Hematopoietic multipotent progenitor cell treated with erythropoietin and hydrocortisone succinate and interleukin-3 and kit ligand, for 4 days (in vitro differentiated cells): Measurements from ENCODE around the gene CRELD2.

ENCODE experiments used
- DNase-seq: peaks from one replicate; pipeline ENCODE4 v3.0.0-alpha.2; 2015

CRELD2 gene

DNA sequence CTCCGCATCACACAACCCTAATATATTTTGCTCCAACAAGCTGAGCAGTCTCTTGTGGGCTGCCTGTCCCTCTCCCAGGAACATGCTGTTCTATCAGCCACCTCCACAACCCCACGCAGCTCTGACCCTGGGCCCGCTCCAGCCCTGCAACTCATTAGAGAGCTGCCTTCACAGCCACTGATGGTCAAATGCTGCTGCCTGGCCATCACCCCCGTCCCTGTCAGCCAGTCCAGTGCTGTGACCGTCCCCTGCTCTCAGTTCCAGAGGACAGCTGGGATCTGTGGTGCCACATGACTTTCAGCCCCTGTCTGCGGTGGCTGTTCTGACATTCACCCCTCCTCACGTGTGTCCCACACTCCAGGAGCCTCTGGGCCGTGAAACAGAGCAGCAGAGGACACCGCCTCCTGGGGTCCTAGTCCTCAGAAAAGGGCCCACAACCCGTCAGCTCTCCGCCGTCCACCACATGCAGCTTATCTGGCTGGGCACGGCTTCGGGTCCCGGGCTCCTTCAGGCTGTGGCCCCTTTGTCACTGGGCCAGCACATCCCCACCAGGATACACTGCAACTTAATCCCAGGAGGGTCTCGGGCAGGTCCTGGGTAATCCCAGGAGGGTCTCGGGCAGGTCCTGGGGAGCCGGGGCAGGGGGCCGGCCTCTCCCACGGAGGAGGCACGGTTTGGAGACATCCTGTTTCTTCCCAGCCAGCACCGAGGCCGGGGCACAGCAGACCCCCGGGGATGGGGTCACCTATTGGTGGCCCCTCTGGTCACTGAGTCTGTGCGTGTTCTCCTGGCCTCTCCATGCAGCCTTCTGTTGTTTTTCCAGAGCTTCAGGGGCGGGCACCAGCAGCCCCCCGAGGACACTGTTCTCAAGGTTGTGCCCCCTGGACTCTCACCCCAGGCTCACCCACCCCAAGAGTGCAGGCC lies 15.1 kb downstream of the CRELD2 start:
- DNase-seq: no peak

DNA sequence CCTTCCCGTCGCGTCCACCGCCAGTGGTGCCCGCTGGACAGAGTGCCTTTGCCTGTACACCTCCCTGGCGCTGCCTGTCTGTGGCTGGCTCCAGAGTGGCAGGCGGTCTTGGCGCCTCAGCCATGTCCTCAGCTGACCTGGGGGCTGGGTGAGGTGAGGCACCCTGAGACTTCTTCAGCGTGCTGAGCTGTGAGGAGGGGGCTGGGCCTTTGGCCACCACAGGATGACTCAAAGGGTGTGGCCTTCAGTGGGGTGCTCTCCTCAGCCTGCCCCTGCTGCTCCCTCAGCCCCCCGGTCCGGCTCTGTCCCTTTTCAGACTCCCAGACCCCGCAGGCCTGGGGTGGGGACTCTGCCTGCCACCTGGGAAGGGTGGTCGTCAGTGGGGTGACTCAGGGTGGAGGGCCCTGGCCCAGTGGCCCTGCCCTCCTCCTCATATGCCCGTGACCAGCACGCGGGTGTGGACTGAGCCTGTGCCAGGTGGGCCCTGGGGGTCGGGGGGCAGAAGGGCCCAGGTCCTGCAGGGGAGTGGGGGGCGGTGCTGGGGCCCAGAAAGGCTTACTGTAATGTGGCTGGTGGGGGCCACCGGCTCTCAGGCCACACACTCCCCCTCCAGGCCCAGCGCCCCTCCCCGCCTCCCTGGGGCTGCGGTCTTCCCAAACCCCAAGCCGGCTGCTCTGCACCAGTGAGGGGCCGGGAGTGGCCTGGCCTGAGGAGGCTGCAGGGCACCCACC lies 15.9 kb downstream of the CRELD2 start:
- DNase-seq: peak; percentile 76

DNA sequence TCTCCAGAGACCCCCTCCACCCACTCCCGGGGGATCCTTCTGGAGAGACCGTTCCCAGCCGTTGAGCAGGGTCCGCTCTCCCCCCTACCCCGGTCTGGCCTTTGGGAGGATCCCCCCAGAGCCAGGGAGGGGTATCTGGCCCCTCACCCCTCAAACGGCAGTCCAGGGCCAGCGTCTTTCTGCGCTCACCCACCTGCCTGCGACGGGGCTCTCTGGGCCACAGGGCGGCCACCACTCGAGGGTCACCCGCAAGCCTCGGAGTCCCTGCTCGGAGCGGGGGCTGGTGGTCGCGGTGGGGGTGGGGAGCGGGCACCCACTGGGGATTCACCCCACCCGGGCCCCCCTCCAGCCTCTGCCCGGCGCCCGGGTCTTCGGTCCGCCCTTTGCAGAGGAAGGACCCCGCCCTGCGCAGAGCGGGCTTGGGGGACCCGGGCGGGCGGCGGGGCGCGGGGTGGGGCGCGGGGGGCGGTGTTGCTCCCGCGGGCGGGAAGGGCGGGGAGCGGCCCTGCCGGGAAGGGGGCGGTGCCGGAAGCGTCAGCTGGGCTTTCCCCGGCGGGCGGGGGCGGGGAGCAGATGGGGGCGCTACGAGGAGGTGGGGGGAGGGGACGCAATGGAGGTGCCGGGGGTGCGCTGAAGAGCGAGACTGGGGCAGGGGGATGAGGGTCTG lies 16.6 kb downstream of the CRELD2 start:
- DNase-seq: peak; percentile 86

- DNase-seq: peak; percentile 42
Measured at GRCh38 chr22:49935561-49935960, 17.1 kb downstream of the CRELD2 start.

- peak; percentile 85 for DNase-seq
Measured at GRCh38 chr22:49936018-49936972, 17.9 kb downstream of the CRELD2 start.

DNA sequence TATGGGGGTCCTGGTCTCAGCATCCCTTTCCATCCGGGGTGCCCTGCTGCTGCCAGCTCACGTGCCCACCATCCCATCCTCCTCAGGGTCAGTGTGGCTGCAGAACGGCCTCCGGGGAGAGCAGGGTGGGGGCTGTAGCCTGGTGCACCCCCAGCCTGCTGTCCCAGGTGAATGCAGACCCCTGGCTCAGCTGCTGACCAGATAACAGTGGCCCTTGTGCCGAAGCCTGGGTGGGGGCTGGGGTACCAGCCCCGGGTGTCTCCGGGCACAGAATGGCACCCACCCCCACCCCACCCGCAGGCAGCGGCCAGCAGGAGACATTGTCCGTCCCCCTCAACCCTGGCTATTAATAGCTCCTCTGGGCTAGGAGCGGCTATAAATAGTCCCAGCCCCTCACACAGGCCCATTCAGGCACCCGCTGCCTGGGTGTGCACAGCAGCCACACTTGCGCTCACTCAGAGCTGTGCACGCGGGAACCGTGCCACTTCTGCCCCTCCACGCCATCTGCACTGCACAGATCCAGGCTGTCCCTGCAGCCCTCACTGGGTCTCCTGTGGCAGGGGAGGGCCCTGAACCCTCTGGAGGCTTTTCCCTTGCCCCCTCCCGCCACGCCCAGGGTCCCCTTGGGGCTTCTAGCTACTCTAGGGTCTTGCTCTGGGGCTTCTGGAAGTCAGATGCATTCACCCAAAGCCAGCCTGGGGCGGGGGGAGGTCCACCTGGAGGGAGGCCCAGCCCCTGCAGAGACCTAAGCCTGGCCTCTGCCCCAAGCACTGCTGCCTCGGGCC lies 18.7 kb downstream of the CRELD2 start:
- DNase-seq: no peak

DNA sequence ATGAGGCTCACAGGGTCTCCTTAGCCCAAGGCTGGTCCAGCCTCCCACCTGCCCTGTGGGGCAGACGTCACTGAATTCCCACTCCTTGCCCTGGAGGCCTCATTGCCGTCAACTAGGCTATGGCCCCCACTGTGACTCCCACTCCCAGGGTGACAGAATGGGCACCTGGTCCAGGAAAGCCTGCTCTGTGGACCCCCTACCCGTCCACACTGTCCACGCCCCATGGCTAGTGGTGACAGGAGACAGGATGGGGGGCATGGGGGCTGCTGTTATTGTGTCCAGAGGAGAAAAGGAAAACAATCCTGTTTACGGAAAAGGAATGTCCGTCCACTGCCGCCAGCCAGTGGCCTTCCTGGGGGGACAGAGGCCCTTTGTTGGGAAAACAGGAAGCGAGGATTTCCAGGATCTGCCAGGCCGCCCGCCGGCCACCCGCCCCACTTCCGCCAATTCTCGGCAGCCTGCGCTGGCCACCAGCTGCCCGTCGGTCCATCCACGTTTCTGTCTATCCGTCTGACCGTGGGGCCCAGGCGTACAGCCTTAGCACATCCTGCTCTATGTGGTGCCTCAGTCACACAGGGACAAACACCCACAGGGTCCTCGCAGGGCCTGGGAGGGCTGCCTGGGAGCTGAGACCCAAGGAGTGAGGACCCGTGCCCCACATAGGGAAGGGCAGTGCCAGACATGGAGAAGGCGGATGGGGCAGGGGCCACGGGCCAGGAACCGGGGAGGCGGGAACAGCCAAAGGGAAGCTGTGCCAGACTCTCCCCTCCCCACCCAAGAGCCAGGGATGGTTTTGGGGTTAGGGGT lies 19.5 kb downstream of the CRELD2 start:
- DNase-seq: no peak

GRCh38 chr22:49938565-49939136 lies 20.2 kb downstream of the CRELD2 start:
- DNase-seq: no peak

- no peak for DNase-seq
Measured at GRCh38 chr22:49941507-49942316, 23.3 kb downstream of the CRELD2 start.

DNA sequence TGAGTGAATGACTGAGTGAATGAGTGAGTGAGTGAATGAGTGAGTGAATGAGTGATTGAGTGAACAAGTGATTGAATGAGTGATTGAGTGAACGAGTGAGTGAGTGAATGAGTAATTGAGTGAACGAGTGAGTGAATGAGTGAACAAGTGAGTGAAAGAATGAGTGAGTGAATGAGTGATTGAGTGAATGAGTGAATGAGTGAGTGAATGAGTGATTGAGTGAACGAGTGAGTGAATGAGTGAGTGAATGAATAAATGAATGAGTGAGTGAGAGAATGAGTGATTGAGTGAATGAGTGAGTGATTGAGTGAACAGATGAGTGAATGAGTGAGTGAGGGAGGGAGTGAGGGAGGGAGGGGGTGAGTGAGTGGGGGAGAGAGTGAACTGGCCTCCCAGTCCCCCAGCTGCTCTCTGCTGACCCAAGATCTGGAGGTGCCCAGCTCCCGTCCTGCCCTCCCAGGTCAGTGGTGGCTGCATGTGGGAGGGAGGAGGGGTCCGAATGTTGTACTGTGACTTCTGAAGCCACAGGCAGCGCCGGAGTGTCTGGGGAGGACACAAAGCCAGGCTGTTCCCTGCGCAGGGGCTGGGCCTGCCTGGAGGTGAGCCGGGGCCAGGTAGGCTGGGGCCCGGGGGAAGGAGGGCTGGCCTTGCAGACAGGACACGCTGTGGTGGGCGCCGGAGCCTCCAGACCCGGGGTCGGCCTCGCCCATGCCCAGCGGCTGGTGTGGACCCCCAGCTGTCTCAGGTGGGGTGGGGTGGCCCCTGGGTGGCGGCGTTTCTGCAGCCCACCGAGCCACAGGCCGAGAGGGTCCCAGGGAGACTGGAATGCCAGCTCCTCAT lies 24.4 kb downstream of the CRELD2 start:
- DNase-seq: no peak

DNA sequence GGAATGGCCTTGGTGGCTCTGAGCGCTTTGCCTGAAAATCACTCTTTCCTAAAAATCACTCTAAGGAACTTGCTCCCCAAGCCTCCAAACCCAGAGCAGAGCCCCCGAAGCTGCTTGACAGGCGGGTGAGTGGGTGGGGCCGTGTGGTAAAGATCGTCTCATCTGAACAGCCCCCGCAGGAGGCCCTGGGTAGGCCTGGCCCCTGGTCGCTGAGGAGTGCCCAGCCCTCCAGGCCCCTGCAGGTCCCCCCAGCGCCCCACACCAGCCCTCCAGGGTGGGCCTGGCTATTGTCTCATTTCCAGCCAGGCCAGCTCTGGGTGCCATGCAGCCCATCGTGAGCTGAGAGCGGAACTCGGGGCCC lies 25.0 kb downstream of the CRELD2 start:
- no peak for DNase-seq

- DNase-seq: no peak
Measured at GRCh38 chr22:49943771-49944398, 25.5 kb downstream of the CRELD2 start.

- DNase-seq: no peak
Measured at GRCh38 chr22:49944399-49944891, 26.0 kb downstream of the CRELD2 start.

GRCh38 chr22:49945042-49945794 lies 26.8 kb downstream of the CRELD2 start:
- peak; percentile 77 for DNase-seq

GRCh38 chr22:49946612-49947295 lies 28.3 kb downstream of the CRELD2 start:
- no peak for DNase-seq

DNA sequence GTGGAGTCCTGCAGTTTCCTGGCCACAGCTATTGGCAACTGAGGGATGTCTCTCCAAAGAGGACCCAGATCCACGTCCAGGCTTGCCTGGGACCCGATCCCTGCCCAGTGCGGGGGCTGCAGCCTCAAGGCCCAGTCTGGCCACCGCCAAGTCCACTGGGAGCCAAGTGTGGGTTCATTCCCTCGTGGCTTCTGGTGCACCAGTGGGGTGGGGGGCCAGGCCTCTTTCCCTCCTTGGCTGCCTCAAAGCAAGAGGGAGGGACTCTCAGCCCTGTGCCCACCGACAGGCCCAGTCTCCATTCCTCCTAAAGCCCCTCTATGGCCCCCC lies 28.8 kb downstream of the CRELD2 start:
- no peak for DNase-seq
